ENCODE results near the gene TIFAB. TPM values are rescaled to one million over a fixed set of nuclear protein-coding genes. Genes with fewer than 3 reads are reported as not detected.

Gene TIFAB
- total RNA-seq, 4 donors from 2014 or later = not detected

- Histone ChIP-seq H3K9me3 (no peaks in the 10 kb centered on the region), H3K27ac (replicated peaks in 1 of 4) (no peak overlapping the region), H3K4me1 (no peaks in the 10 kb centered on the region), H3K36me3 (no peaks in the 10 kb centered on the region), H3K27me3 (peaks cover 0 to 67% (median 0%) of the 10 kb centered on the region in 4 donors), H3K4me3 (no peak overlapping the region)
- TF ChIP-seq EP300 (IDR thresholded peaks at IDR 0.05) (no peak), POLR2A (IDR thresholded peaks at IDR 0.05; ENCODE audit: low read depth) (no peak), POLR2AphosphoS5 (IDR thresholded peaks at IDR 0.05) (no peak)
- TF ChIP-seq, protein P1, sequence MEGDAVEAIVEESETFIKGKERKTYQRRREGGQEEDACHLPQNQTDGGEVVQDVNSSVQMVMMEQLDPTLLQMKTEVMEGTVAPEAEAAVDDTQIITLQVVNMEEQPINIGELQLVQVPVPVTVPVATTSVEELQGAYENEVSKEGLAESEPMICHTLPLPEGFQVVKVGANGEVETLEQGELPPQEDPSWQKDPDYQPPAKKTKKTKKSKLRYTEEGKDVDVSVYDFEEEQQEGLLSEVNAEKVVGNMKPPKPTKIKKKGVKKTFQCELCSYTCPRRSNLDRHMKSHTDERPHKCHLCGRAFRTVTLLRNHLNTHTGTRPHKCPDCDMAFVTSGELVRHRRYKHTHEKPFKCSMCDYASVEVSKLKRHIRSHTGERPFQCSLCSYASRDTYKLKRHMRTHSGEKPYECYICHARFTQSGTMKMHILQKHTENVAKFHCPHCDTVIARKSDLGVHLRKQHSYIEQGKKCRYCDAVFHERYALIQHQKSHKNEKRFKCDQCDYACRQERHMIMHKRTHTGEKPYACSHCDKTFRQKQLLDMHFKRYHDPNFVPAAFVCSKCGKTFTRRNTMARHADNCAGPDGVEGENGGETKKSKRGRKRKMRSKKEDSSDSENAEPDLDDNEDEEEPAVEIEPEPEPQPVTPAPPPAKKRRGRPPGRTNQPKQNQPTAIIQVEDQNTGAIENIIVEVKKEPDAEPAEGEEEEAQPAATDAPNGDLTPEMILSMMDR (IDR thresholded peaks at IDR 0.05) = no peak
- intact Hi-C loops (cut with DNase I) = no loop called here
- 79% methylated on average over 9 of the region's 9 CpGs for WGBS
- no peak for DNase-seq (ENCODE audit: extremely low spot score)
Observed at GRCh38 chr5:135482381-135482933, 30.3 kb upstream of the TIFAB start.

DNA sequence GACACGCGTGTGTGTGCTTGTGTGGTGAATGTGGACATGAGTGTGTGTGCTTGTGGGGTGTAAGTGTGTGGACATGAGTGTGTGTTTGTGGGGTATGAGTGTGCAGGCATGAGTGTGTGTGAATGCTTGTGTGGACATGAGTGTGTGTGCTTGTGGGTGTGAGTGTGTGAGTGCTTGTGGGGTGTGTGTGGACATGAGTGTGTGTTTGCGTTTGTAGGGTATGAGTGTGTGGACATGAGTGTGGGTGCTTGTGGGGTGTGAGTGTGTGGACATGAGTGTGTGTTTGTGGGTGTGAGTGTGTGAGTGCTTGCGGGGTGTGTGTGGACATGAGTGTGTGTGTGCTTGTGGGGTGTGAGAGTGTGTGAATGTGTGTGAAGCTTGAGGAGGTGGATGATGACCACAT lies 29.8 kb upstream of the TIFAB start:
- Histone ChIP-seq H3K9me3 (no peaks in the 10 kb centered on the region), H3K27ac (replicated peaks in 1 of 4) (no peak overlapping the region), H3K4me3 (no peak overlapping the region), H3K4me1 (no peaks in the 10 kb centered on the region), H3K27me3 (peaks cover 0 to 67% (median 0%) of the 10 kb centered on the region in 4 donors), H3K36me3 (no peaks in the 10 kb centered on the region)
- no peak for DNase-seq (ENCODE audit: extremely low spot score)
- WGBS = 96% methylated on average over 4 of the region's 4 CpGs
- TF ChIP-seq POLR2AphosphoS5 (IDR thresholded peaks at IDR 0.05) = no peak
- TF ChIP-seq POLR2A (IDR thresholded peaks at IDR 0.05; ENCODE audit: low read depth) = no peak
- no peak for TF ChIP-seq EP300 (IDR thresholded peaks at IDR 0.05)
- TF ChIP-seq, protein P1 (IDR thresholded peaks at IDR 0.05) = no peak
- intact Hi-C loops (cut with DNase I) = no loop called here

- DNase-seq (ENCODE audit: extremely low spot score) = no peak
- Histone ChIP-seq H3K4me1 (no peaks in the 10 kb centered on the region), H3K36me3 (no peaks in the 10 kb centered on the region), H3K9me3 (no peaks in the 10 kb centered on the region), H3K4me3 (no peak overlapping the region), H3K27me3 (peaks cover 0 to 67% (median 0%) of the 10 kb centered on the region in 4 donors), H3K27ac (replicated peaks in 1 of 4) (no peak overlapping the region)
- TF ChIP-seq POLR2A (IDR thresholded peaks at IDR 0.05; ENCODE audit: low read depth) = no peak
- no peak for TF ChIP-seq POLR2AphosphoS5 (IDR thresholded peaks at IDR 0.05)
- TF ChIP-seq, protein P1 (IDR thresholded peaks at IDR 0.05) = no peak
- no peak for TF ChIP-seq EP300 (IDR thresholded peaks at IDR 0.05)
- WGBS = 59% methylated on average over 5 of the region's 5 CpGs
- intact Hi-C loops (cut with DNase I) = no loop called here
Observed at GRCh38 chr5:135481387-135481786, 29.2 kb upstream of the TIFAB start.

GRCh38 chr5:135480511-135480910 lies 28.4 kb upstream of the TIFAB start:
- no peaks in the 10 kb centered on the region for H3K4me1 ChIP-seq
- H3K36me3 ChIP-seq = no peaks in the 10 kb centered on the region
- intact Hi-C loops (cut with DNase I) = no loop called here
- 85% methylated on average over 5 of the region's 5 CpGs for WGBS
- DNase-seq (ENCODE audit: extremely low spot score) = no peak
- H3K4me3 ChIP-seq = no peak overlapping the region
- no peaks in the 10 kb centered on the region for H3K9me3 ChIP-seq
- H3K27me3 ChIP-seq = peaks cover 0 to 67% (median 0%) of the 10 kb centered on the region in 4 donors
- TF ChIP-seq, protein P1 (IDR thresholded peaks at IDR 0.05) = no peak
- TF ChIP-seq POLR2A (IDR thresholded peaks at IDR 0.05; ENCODE audit: low read depth) (no peak), POLR2AphosphoS5 (IDR thresholded peaks at IDR 0.05) (no peak), EP300 (IDR thresholded peaks at IDR 0.05) (no peak)
- H3K27ac ChIP-seq (replicated peaks in 1 of 4) = no peak overlapping the region

DNA sequence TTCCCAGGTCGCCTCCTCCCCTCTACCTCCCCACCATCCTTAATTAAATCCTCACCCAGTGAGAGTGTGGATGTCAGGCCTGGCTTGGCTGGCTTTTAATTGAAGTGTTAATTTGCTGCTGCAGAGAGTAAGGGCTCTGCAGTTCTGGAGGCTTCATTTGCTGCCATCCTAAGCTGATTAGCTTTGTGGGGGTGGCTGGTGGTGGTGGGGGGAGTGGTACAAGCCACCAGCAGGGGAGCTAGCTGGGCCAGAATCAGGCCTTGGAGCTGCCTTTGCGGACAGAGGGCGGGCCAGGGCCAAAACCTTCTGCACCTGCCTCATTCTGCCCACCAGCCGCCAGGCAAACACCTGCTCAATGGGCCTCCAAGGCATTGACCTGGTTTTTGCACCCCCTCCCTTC lies 26.8 kb upstream of the TIFAB start:
- Histone ChIP-seq H3K27me3 (peaks cover 0 to 68% (median 0%) of the 10 kb centered on the region in 4 donors), H3K4me1 (no peaks in the 10 kb centered on the region), H3K4me3 (no peak overlapping the region), H3K27ac (replicated peaks in 1 of 4) (no peak overlapping the region), H3K36me3 (no peaks in the 10 kb centered on the region), H3K9me3 (no peaks in the 10 kb centered on the region)
- intact Hi-C loops (cut with DNase I) = no loop called here
- TF ChIP-seq POLR2A (IDR thresholded peaks at IDR 0.05; ENCODE audit: low read depth) = no peak
- no peak for TF ChIP-seq POLR2AphosphoS5 (IDR thresholded peaks at IDR 0.05)
- no peak for TF ChIP-seq EP300 (IDR thresholded peaks at IDR 0.05)
- TF ChIP-seq, protein P1 (IDR thresholded peaks at IDR 0.05) = no peak
- no peak for DNase-seq (ENCODE audit: extremely low spot score)
- no CpG with 5 or more reads among the region's 4 CpGs for WGBS

Data from esophagus muscularis mucosa (tissue), 4 donors.